Activated CD8-positive, alpha-beta memory T cell treated with anti-CD3 and anti-CD28 coated beads, Interleukin-2, amount 10 ng/mL, durations not matched to agents 7 days and 5 days (primary cell): ENCODE measurements around the gene ELMOD3. TPM values are rescaled to one million over a fixed set of nuclear protein-coding genes. Genes with fewer than 3 reads are reported as not detected.
"Not testable (repeated sequence)": the region's sequence is repeated elsewhere in the genome, so short reads cannot be mapped to it uniquely, and the experiment has no call there.

ENCODE experiments used
- ATAC-seq: fragments of 150-1000 bp; cut with Tn5 transposase; one replicate; pipeline ENCODE4 v1.10.0; 2021; ENCODE audit warnings: moderate library complexity
- CTCF ChIA-PET: fragments of 350-600 bp; sonication (Branson Sonifier 250); formaldehyde crosslinking; loops from one replicate; lab custom pipeline; 2021; ENCODE audit warnings: antibody characterized with exemption; lab: Charles Lee
- DNase-seq: peaks from one replicate; pipeline ENCODE4 v3.0.0-alpha.2; 2020
- H3K27ac Mint-ChIP-seq: one replicate; pipeline ENCODE4 v1.8.0; 2021; ENCODE audit warnings: mild to moderate bottlenecking, mixed read lengths
- H3K27me3 Mint-ChIP-seq: one replicate; pipeline ENCODE4 v1.8.0; 2021; ENCODE audit warnings: mixed read lengths
- H3K36me3 Mint-ChIP-seq: one replicate; pipeline ENCODE4 v1.8.0; 2021; ENCODE audit warnings: mild to moderate bottlenecking, mixed read lengths
- H3K4me1 Mint-ChIP-seq: one replicate; pipeline ENCODE4 v1.8.0; 2021; ENCODE audit warnings: mixed read lengths
- H3K4me3 Mint-ChIP-seq: one replicate; pipeline ENCODE4 v1.8.0; 2021; ENCODE audit warnings: mild to moderate bottlenecking, moderate library complexity, mixed read lengths
- H3K9me3 Mint-ChIP-seq: one replicate; pipeline ENCODE4 v1.8.0; 2022; ENCODE audit warnings: low read depth, mixed read lengths
- total RNA-seq, 2 experiments: library from RNA; stranded (reverse); gene quantifications; one replicate each; pipeline ENCODE4 v1.2.3, GENCODE V29; 2021

Gene ELMOD3
- total RNA-seq, 2 experiments from 2014 or later, result 21.7 to 27.7 TPM

DNA sequence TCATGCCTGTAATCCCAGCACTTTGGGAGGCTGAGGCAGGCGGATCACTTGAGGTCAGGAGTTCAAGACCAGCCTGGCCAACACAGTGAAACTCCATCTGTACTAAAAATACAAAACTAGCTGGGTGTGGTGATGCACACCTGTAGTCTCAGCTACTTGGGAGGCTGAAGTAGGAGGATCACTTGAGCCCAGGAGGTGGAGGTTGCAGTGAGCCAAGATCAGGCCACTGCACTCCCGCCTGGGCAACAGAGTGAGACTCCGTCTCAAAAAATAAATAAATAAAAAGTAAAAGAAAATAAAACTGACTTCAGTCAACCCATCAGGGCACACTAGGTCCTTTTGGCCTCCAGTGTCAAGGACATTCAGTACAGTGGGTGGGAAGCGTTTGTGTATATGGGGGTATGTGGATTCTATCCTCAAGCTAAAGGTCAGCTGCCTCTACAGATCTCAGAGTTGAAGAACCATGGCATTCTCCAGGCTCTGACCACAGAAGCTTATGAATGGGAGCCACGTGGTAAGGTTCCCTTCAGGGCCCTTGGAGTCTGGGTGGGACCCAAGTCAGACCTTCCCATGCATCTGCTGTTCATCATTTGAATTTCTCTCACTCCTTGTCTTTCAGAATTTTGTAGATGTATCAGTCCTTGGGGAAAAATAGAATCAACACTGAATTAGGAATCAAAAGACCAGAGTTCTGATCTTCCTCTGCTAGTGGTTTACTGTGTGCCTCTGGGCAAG lies 8.3 kb downstream of the ELMOD3 start:
- H3K27me3 Mint-ChIP-seq, ATAC-seq, H3K4me1 Mint-ChIP-seq, DNase-seq, H3K4me3 Mint-ChIP-seq, H3K9me3 Mint-ChIP-seq, H3K27ac Mint-ChIP-seq, CTCF ChIA-PET: not testable (repeated sequence)
- H3K36me3 Mint-ChIP-seq, result peaks cover 24% of the 10 kb centered on the region

GRCh38 chr2:85367180-85367579 lies 12.6 kb downstream of the ELMOD3 start:
- ATAC-seq (no peak), DNase-seq (no peak)
- Mint-ChIP-seq H3K36me3 (peaks cover 13% of the 10 kb centered on the region), H3K4me1 (no peaks in the 10 kb centered on the region), H3K27ac (no peak overlapping the region), H3K27me3 (no peaks in the 10 kb centered on the region), H3K9me3 (no peaks in the 10 kb centered on the region), H3K4me3 (no peak overlapping the region)
- CTCF ChIA-PET, result no interaction called here

GRCh38 chr2:85368921-85369320 lies 14.4 kb downstream of the ELMOD3 start:
- no peak overlapping the region for H3K27ac Mint-ChIP-seq
- H3K36me3 Mint-ChIP-seq, result peaks cover 4% of the 10 kb centered on the region
- H3K27me3 Mint-ChIP-seq, result no peaks in the 10 kb centered on the region
- H3K4me3 Mint-ChIP-seq, result no peak overlapping the region
- ATAC-seq, result no peak
- no peak for DNase-seq
- no peaks in the 10 kb centered on the region for H3K9me3 Mint-ChIP-seq
- CTCF ChIA-PET, result no interaction called here
- no peaks in the 10 kb centered on the region for H3K4me1 Mint-ChIP-seq

DNA sequence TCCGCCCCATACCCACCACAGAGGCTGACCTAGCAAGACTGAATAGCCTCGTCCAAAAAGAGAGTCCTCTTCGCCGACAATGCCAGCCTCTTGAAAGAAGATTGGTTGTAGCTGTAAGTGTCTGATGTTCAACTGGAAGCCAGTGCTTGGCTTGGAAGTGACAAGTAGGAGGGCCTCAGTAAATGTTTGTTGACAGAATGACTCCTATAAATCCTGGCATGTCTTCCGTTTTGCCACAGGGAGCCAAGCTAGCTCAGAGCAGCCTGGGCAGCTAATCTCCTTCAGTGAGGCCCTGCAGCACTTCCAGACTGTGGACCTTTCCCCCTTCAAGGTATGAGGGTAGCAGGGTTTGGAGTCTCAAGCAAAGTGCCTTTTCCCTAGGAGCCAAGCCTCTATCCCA lies 14.9 kb downstream of the ELMOD3 start:
- Mint-ChIP-seq H3K27ac (no peak overlapping the region), H3K9me3 (no peaks in the 10 kb centered on the region), H3K4me3 (no peak overlapping the region), H3K27me3 (no peaks in the 10 kb centered on the region), H3K36me3 (peaks cover 6% of the 10 kb centered on the region), H3K4me1 (no peaks in the 10 kb centered on the region)
- DNase-seq (no peak), ATAC-seq (no peak)
- CTCF ChIA-PET, result interaction anchor here (1.4 to 1.7 kb wide), 2 partner anchors 12 to 19 kb away, joined by 3 to 7 read pairs; no protein-coding TSS in a partner anchor

GRCh38 chr2:85371045-85371444 lies 16.5 kb downstream of the ELMOD3 start:
- CTCF ChIA-PET, result interaction anchor here (0.9 to 1.7 kb wide), 4 partner anchors 12 to 71 kb away, joined by 3 to 7 read pairs (median 4); no protein-coding TSS in a partner anchor
- Mint-ChIP-seq H3K9me3 (no peaks in the 10 kb centered on the region), H3K4me3 (no peak overlapping the region), H3K36me3 (peaks cover 11% of the 10 kb centered on the region), H3K27ac (no peak overlapping the region), H3K27me3 (no peaks in the 10 kb centered on the region), H3K4me1 (no peaks in the 10 kb centered on the region)
- DNase-seq (no peak), ATAC-seq (no peak)

- Mint-ChIP-seq H3K4me3 (no peak overlapping the region), H3K27me3 (no peaks in the 10 kb centered on the region), H3K4me1 (no peaks in the 10 kb centered on the region), H3K9me3 (peaks cover 4% of the 10 kb centered on the region), H3K27ac (no peak overlapping the region), H3K36me3 (peaks cover 50% of the 10 kb centered on the region)
- no peak for ATAC-seq
- no peak for DNase-seq
- CTCF ChIA-PET, result interaction anchor here (1.1 kb wide), 1 partner anchor 175 kb away, joined by 3 read pairs; no protein-coding TSS in a partner anchor
Observed at GRCh38 chr2:85376291-85377065, 21.9 kb downstream of the ELMOD3 start.

GRCh38 chr2:85377083-85377482 lies 22.5 kb downstream of the ELMOD3 start:
- peaks cover 4% of the 10 kb centered on the region for H3K9me3 Mint-ChIP-seq
- no peak overlapping the region for H3K4me3 Mint-ChIP-seq
- peaks cover 52% of the 10 kb centered on the region for H3K36me3 Mint-ChIP-seq
- no peaks in the 10 kb centered on the region for H3K4me1 Mint-ChIP-seq
- CTCF ChIA-PET, result interaction anchor here (1.1 kb wide), 1 partner anchor 174 kb away, joined by 3 read pairs; no protein-coding TSS in a partner anchor
- H3K27ac Mint-ChIP-seq, result no peak overlapping the region
- DNase-seq, result no peak
- no peak for ATAC-seq
- H3K27me3 Mint-ChIP-seq, result no peaks in the 10 kb centered on the region

DNA sequence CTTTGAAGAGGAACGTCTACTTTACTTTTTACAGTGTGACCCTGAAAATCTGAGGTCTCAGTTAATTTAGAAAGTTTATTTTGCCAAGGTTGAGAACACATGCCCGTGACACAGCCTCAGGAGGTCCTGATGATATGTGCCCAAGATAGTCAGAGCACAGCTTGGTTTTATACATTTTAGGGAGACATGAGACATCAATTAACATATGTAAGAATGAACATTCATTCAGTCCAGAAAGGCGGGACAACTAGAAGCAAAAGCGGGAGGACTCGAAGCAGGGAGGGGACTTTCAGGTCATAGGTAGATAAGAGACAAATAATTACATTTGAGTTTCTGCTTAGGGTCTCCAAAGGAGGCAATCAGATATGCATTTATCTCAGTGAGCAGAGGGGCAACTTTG lies 23.7 kb downstream of the ELMOD3 start:
- CTCF ChIA-PET, result no interaction called here
- H3K9me3 Mint-ChIP-seq, result peaks cover 4% of the 10 kb centered on the region
- no peak for DNase-seq
- H3K4me1 Mint-ChIP-seq, result no peaks in the 10 kb centered on the region
- no peaks in the 10 kb centered on the region for H3K27me3 Mint-ChIP-seq
- ATAC-seq, result no peak
- H3K36me3 Mint-ChIP-seq, result peaks cover 51% of the 10 kb centered on the region
- H3K4me3 Mint-ChIP-seq, result no peak overlapping the region
- H3K27ac Mint-ChIP-seq, result no peak overlapping the region

DNA sequence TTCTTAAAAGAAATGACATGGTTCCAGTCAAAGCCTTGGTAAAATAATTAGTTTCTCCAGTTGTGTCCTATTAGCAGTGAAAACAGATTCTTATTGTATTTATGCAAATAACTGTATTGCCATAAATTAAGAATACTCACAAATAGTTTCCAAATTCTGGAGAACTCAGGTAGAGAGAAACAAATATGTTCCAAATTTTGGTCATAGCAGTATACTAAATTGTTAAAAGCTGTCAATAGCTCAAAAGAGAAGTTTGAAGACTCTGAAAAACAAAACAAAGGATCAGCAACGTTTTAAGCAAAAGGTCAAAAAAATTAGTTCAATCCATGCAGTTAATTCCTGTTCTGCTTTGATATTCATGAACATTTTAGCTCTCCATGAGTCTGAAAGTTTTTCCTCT lies 25.5 kb downstream of the ELMOD3 start:
- CTCF ChIA-PET, result no interaction called here
- peaks cover 4% of the 10 kb centered on the region for H3K9me3 Mint-ChIP-seq
- no peak for ATAC-seq
- no peak overlapping the region for H3K4me3 Mint-ChIP-seq
- DNase-seq, result no peak
- H3K4me1 Mint-ChIP-seq, result no peaks in the 10 kb centered on the region
- no peak overlapping the region for H3K27ac Mint-ChIP-seq
- H3K27me3 Mint-ChIP-seq, result no peaks in the 10 kb centered on the region
- H3K36me3 Mint-ChIP-seq, result peaks cover 45% of the 10 kb centered on the region

DNA sequence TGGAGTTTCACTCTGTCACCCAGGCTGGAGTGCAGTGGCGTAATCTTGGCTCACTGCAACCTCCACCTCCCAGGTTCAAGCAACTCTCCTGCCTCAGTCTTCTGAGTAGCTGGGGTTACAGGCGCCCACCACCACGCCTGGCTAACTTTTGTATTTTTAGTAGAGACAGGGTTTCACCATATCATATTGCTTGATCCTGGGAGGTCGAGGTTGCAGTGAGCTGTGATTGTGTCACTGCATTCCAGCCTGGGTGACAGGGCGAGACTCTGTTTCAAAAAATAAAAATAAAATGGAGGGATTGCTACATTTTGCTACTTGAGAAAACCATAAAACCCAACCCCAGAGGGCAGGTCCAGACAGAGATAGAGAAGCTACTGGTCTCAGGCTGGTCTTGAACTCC lies 28.6 kb downstream of the ELMOD3 start:
- DNase-seq, ATAC-seq, H3K27ac Mint-ChIP-seq, H3K27me3 Mint-ChIP-seq, H3K9me3 Mint-ChIP-seq, H3K4me3 Mint-ChIP-seq, H3K4me1 Mint-ChIP-seq: not testable (repeated sequence)
- peaks cover 38% of the 10 kb centered on the region for H3K36me3 Mint-ChIP-seq
- CTCF ChIA-PET, result interaction anchor here (0.9 to 2.6 kb wide), 5 partner anchors 10 to 254 kb away, joined by 3 to 10 read pairs (median 3); no protein-coding TSS in a partner anchor

- Mint-ChIP-seq H3K4me1 (no peaks in the 10 kb centered on the region), H3K9me3 (peaks cover 4% of the 10 kb centered on the region), H3K4me3 (no peak overlapping the region), H3K36me3 (peaks cover 31% of the 10 kb centered on the region), H3K27me3 (no peaks in the 10 kb centered on the region), H3K27ac (no peak overlapping the region)
- ATAC-seq (no peak), DNase-seq (no peak)
- CTCF ChIA-PET, result interaction anchor here (0.9 to 2.6 kb wide), 5 partner anchors 9 to 253 kb away, joined by 3 to 10 read pairs (median 3); no protein-coding TSS in a partner anchor
Observed at GRCh38 chr2:85383850-85384249, 29.3 kb downstream of the ELMOD3 start.

DNA sequence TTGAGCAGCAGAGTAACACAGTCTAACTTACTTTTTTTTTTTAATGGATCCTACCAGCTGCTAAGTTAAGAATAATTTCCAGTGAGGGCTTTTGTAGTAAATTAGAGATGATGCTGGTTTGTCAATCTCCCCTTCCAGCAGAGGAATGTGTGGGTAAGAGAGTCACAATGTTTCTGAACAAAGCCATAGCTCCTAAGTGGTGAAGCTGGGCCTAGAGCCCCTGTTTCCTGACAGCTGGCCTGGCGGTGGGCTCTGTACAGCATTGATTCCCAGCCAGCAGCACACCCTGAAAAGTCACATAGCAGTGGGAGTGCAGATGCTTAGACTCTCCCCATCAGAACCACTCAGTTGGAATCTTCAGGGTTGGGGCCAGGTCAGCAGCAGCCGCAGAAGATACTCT lies 31.2 kb downstream of the ELMOD3 start:
- ATAC-seq (no peak), DNase-seq (no peak)
- Mint-ChIP-seq H3K27me3 (no peaks in the 10 kb centered on the region), H3K4me3 (no peak overlapping the region), H3K9me3 (no peaks in the 10 kb centered on the region), H3K27ac (no peak overlapping the region), H3K36me3 (peaks cover 15% of the 10 kb centered on the region), H3K4me1 (no peaks in the 10 kb centered on the region)
- CTCF ChIA-PET, result interaction anchor here (0.5 kb wide), 1 partner anchor 190 kb away, joined by 3 read pairs; no protein-coding TSS in a partner anchor

DNA sequence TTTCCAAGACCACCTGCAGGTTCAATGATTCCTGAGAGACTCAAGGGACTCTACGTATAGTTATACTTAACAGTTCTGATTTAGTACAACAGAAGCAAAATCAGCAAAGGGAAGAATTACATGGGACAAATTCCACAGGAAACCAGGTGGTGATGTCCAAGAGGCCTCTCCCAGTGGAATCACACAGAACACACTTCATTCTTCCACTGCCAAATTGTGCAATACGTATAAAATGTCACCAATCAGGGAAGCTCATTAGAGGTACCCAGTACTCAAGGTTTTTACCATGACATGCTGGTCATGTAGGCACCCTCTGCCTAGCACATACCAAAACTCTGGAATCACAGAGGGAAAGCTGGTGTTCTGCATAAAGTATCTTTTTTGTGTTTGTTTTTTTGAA lies 33.2 kb downstream of the ELMOD3 start:
- H3K27ac Mint-ChIP-seq, result no peak overlapping the region
- H3K36me3 Mint-ChIP-seq, result peaks cover 7% of the 10 kb centered on the region

More for the DNA sequence above, 33.2 kb downstream of the ELMOD3 start:
- ATAC-seq (no peak), DNase-seq (no peak)
- Mint-ChIP-seq H3K27me3 (no peaks in the 10 kb centered on the region), H3K4me3 (no peak overlapping the region), H3K9me3 (no peaks in the 10 kb centered on the region), H3K4me1 (peaks cover 5% of the 10 kb centered on the region)
- CTCF ChIA-PET, result interaction anchor here (2.2 to 2.3 kb wide), 2 partner anchors 32 to 164 kb away, joined by 7 to 14 read pairs; partner anchors contain the start of gene SH2D6
